ENCODE data around the gene DPP4. TPM values are rescaled to one million over a fixed set of nuclear protein-coding genes. Genes with fewer than 3 reads are reported as not detected.
"Not testable (repeated sequence)": the region's sequence is repeated elsewhere in the genome, so short reads cannot be mapped to it uniquely, and the experiment has no call there.

Gene DPP4
- total and polyA plus RNA-seq, 2 donors from 2014 or later = 29.4 to 74.8 TPM

GRCh38 chr2:161981679-161982250 is 92.2 kb downstream of the DPP4 start:
- H3K27ac ChIP-seq (ENCODE audit: low read depth in 2 of 2, low read length in 2 of 2) = no peak overlapping the region
- DNase-seq = no peak
- no peaks in the 10 kb centered on the region for H3K27me3 ChIP-seq (ENCODE audit: control insufficient read depth, insufficient read depth, low read length)
- no peaks in the 10 kb centered on the region for H3K36me3 ChIP-seq (ENCODE audit: control insufficient read depth in 2 of 3, insufficient read depth in 3 of 3, low read length in 3 of 3)
- intact Hi-C loops (cut with DNase I) = no loop called here
- no peak for FAIRE-seq
- H3K9ac ChIP-seq (ENCODE audit: low read length in 3 of 3) = no peak overlapping the region
- no peak overlapping the region for H3K4me3 ChIP-seq (ENCODE audit: low read length in 3 of 3)
- H3K4me1 ChIP-seq (ENCODE audit: control insufficient read depth in 2 of 3, insufficient read depth in 2 of 3, low read depth in 1 of 3, low read length in 3 of 3) = no peaks in the 10 kb centered on the region
- TF ChIP-seq CTCF (IDR thresholded peaks at IDR 0.05; ENCODE audit: borderline replicate concordance, extremely low read depth, insufficient read depth) = no peak
- H3K9me3 ChIP-seq (ENCODE audit: control insufficient read depth in 2 of 3, insufficient read depth in 1 of 3, low read length in 3 of 3) = no peaks in the 10 kb centered on the region

- Histone ChIP-seq H3K9me3 (ENCODE audit: control insufficient read depth in 2 of 3, insufficient read depth in 1 of 3, low read length in 3 of 3) (no peaks in the 10 kb centered on the region), H3K9ac (ENCODE audit: low read length in 3 of 3) (no peak overlapping the region), H3K27me3 (ENCODE audit: control insufficient read depth, insufficient read depth, low read length) (no peaks in the 10 kb centered on the region), H3K36me3 (ENCODE audit: control insufficient read depth in 2 of 3, insufficient read depth in 3 of 3, low read length in 3 of 3) (no peaks in the 10 kb centered on the region), H3K4me1 (ENCODE audit: control insufficient read depth in 2 of 3, insufficient read depth in 2 of 3, low read depth in 1 of 3, low read length in 3 of 3) (no peaks in the 10 kb centered on the region), H3K27ac (ENCODE audit: low read depth in 2 of 2, low read length in 2 of 2) (no peak overlapping the region), H3K4me3 (ENCODE audit: low read length in 3 of 3) (no peak overlapping the region)
- intact Hi-C loops (cut with DNase I) = no loop called here
- DNase-seq (no peak), FAIRE-seq (no peak)
- TF ChIP-seq CTCF (IDR thresholded peaks at IDR 0.05; ENCODE audit: borderline replicate concordance, extremely low read depth, insufficient read depth) = no peak
Observed at GRCh38 chr2:161980976-161981375, 93.0 kb downstream of the DPP4 start.

- FAIRE-seq = no peak
Observed at GRCh38 chr2:161979490-161979889, 94.5 kb downstream of the DPP4 start.

GRCh38 chr2:161977926-161978325 is 96.1 kb downstream of the DPP4 start:
- H3K36me3 ChIP-seq (ENCODE audit: control insufficient read depth in 2 of 3, insufficient read depth in 3 of 3, low read length in 3 of 3); H3K4me3 ChIP-seq (ENCODE audit: low read length in 3 of 3); H3K27ac ChIP-seq (ENCODE audit: low read depth in 2 of 2, low read length in 2 of 2); H3K27me3 ChIP-seq (ENCODE audit: control insufficient read depth, insufficient read depth, low read length); H3K9ac ChIP-seq (ENCODE audit: low read length in 3 of 3); intact Hi-C loops (cut with DNase I); H3K9me3 ChIP-seq (ENCODE audit: control insufficient read depth in 2 of 3, insufficient read depth in 1 of 3, low read length in 3 of 3); FAIRE-seq; DNase-seq; H3K4me1 ChIP-seq (ENCODE audit: control insufficient read depth in 2 of 3, insufficient read depth in 2 of 3, low read depth in 1 of 3, low read length in 3 of 3): not testable (repeated sequence)

More at GRCh38 chr2:161979490-161979889, 94.5 kb downstream of the DPP4 start:
- DNase-seq = no peak
- no peaks in the 10 kb centered on the region for H3K9me3 ChIP-seq (ENCODE audit: control insufficient read depth in 2 of 3, insufficient read depth in 1 of 3, low read length in 3 of 3)
- H3K36me3 ChIP-seq (ENCODE audit: control insufficient read depth in 2 of 3, insufficient read depth in 3 of 3, low read length in 3 of 3) = no peaks in the 10 kb centered on the region
- H3K27ac ChIP-seq (ENCODE audit: low read depth in 2 of 2, low read length in 2 of 2) = no peak overlapping the region
- no peaks in the 10 kb centered on the region for H3K4me1 ChIP-seq (ENCODE audit: control insufficient read depth in 2 of 3, insufficient read depth in 2 of 3, low read depth in 1 of 3, low read length in 3 of 3)
- no peak overlapping the region for H3K9ac ChIP-seq (ENCODE audit: low read length in 3 of 3)
- no peaks in the 10 kb centered on the region for H3K27me3 ChIP-seq (ENCODE audit: control insufficient read depth, insufficient read depth, low read length)
- TF ChIP-seq CTCF (IDR thresholded peaks at IDR 0.05; ENCODE audit: borderline replicate concordance, extremely low read depth, insufficient read depth) = no peak
- no peak overlapping the region for H3K4me3 ChIP-seq (ENCODE audit: low read length in 3 of 3)
- intact Hi-C loops (cut with DNase I) = no loop called here
